ENCODE measurements around the gene GNAO1. TPM values are rescaled to one million over a fixed set of nuclear protein-coding genes. Genes with fewer than 3 reads are reported as not detected.

GNAO1 gene
- total and polyA plus RNA-seq, 2 donors (not counting 1 experiment from before 2014, with no cell fraction given) = 0.13 to 5.1 TPM

DNA sequence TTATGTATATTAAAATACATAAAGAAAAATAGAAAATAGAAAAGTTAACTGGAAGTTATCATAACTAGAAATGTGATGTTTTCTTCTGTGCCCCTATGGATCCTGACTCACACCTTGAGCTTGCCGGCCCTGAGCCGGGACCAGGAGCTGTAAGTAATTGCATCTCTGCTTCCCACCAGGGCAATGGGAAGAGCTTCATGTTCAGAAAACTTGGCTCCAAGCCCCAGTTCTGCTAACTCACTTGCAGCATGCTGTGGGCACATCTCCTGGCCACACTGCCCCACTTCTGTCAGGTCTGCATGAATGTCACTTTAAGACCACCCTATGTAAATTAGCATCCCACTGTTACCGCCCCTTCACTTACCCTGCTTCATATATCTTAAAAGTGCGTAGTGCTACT, 37.2 kb downstream of the GNAO1 start:
- Mint-ChIP-seq H3K4me1 (peaks cover 18% of the 10 kb centered on the region), H3K27me3 (peaks cover 5% of the 10 kb centered on the region), H3K9me3 (ENCODE audit: insufficient read depth) (no peaks in the 10 kb centered on the region), H3K27ac (no peak overlapping the region), H3K4me3 (no peak overlapping the region)
- Histone ChIP-seq H3K36me3 (replicated peaks in 1 of 2; ENCODE audit: control extremely low read depth in 1 of 2, control insufficient read depth in 1 of 2, extremely low read depth in 1 of 2, insufficient read depth in 2 of 2, low read length in 1 of 2) (no peaks in the 10 kb centered on the region), H3K27me3 (replicated peaks in 1 of 4; ENCODE audit: control extremely low read depth in 1 of 4, control insufficient read depth in 3 of 4, insufficient read depth in 4 of 4, low read length in 3 of 4) (no peaks in the 10 kb centered on the region), H3K4me1 (ENCODE audit: control insufficient read depth in 2 of 2, insufficient read depth in 2 of 2, low read length in 2 of 2) (peaks cover 0 to 11% of the 10 kb centered on the region in 2 donors), H3K4me2 (replicated peaks; ENCODE audit: low read depth, low read length, poor library complexity, severe bottlenecking) (no peak overlapping the region), H4K20me1 (ENCODE audit: control insufficient read depth, insufficient read depth, low read length, poor library complexity, severe bottlenecking) (no peaks in the 10 kb centered on the region), H3K9me3 (ENCODE audit: control extremely low read depth in 1 of 3, control insufficient read depth in 2 of 3, insufficient read depth in 1 of 3, low read length in 2 of 3) (no peaks in the 10 kb centered on the region), H3K9ac (ENCODE audit: low read length) (no peak overlapping the region), H3K27ac (ENCODE audit: low read length in 2 of 2) (no peak overlapping the region), H2AFZ (ENCODE audit: insufficient read depth, low read depth, low read length, poor library complexity, severe bottlenecking) (no peak overlapping the region), H3K79me2 (ENCODE audit: control insufficient read depth, insufficient read depth, low read length) (no peaks in the 10 kb centered on the region), H3K4me3 (ENCODE audit: control extremely low read depth in 1 of 5, extremely low read depth in 1 of 5, insufficient read depth in 1 of 5, low read depth in 2 of 5, low read length in 4 of 5) (no peak overlapping the region)
- POLR2A ChIA-PET = no interaction called here
- no peak for DNase-seq
- CTCF ChIA-PET = no interaction called here
- no peak for ATAC-seq (ENCODE audit: low read depth)
- TF ChIP-seq, protein P1, sequence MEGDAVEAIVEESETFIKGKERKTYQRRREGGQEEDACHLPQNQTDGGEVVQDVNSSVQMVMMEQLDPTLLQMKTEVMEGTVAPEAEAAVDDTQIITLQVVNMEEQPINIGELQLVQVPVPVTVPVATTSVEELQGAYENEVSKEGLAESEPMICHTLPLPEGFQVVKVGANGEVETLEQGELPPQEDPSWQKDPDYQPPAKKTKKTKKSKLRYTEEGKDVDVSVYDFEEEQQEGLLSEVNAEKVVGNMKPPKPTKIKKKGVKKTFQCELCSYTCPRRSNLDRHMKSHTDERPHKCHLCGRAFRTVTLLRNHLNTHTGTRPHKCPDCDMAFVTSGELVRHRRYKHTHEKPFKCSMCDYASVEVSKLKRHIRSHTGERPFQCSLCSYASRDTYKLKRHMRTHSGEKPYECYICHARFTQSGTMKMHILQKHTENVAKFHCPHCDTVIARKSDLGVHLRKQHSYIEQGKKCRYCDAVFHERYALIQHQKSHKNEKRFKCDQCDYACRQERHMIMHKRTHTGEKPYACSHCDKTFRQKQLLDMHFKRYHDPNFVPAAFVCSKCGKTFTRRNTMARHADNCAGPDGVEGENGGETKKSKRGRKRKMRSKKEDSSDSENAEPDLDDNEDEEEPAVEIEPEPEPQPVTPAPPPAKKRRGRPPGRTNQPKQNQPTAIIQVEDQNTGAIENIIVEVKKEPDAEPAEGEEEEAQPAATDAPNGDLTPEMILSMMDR (IDR thresholded peaks at IDR 0.05) = no peak
- no peak for TF ChIP-seq EZH2 (IDR thresholded peaks at IDR 0.05; ENCODE audit: borderline replicate concordance, insufficient read depth, low read depth, low read length, poor library complexity, severe bottlenecking)
- 92% methylated on average over 2 of the region's 4 CpGs for WGBS (ENCODE audit: insufficient coverage)
- intact Hi-C loops (cut with micrococcal nuclease) = no loop called here

DNA sequence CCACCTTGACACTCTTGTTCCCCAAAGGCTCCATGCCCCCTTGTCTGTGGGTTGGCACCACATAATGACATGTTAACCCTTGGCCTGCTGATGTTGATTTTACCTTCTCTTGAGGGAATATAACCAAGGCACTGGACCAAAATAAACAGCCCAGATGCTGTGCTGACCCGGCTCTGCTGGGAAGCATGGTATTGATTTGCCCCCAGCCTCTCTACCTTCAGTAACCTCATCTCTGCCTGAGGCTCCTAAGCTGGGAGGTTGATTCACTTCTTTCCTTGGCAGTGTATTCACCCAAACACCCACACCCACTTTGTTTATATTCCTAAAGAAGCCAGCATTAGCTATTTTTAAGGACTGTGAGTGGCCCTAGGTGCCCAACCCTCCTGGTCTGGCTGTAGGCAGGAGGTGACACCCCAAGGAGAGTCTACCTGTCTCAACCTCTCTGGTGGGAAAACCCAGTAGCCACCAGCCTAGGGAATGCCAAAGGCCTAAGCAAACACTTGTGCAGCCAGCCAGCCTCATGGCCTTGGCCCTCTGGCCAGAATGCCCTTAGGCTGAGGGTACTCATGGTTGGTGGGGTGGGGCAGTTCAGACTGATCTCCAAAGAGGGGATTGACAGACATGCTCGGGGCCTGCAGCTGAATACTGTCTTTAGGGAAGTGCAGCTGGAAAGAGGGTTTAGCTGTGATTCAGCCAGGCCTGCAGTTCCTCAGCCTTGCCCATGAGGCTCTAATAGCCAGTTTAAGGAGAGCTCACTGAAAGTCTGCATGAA, 42.7 kb downstream of the GNAO1 start:
- Histone ChIP-seq H3K27ac (ENCODE audit: low read length in 2 of 2) (no peak overlapping the region), H4K20me1 (ENCODE audit: control insufficient read depth, insufficient read depth, low read length, poor library complexity, severe bottlenecking) (no peaks in the 10 kb centered on the region), H3K4me2 (replicated peaks; ENCODE audit: low read depth, low read length, poor library complexity, severe bottlenecking) (no peak overlapping the region), H3K36me3 (replicated peaks in 1 of 2; ENCODE audit: control extremely low read depth in 1 of 2, control insufficient read depth in 1 of 2, extremely low read depth in 1 of 2, insufficient read depth in 2 of 2, low read length in 1 of 2) (no peaks in the 10 kb centered on the region), H3K79me2 (ENCODE audit: control insufficient read depth, insufficient read depth, low read length) (no peaks in the 10 kb centered on the region), H3K4me1 (ENCODE audit: control insufficient read depth in 2 of 2, insufficient read depth in 2 of 2, low read length in 2 of 2) (no peaks in the 10 kb centered on the region), H2AFZ (ENCODE audit: insufficient read depth, low read depth, low read length, poor library complexity, severe bottlenecking) (no peak overlapping the region), H3K9ac (ENCODE audit: low read length) (no peak overlapping the region), H3K9me3 (ENCODE audit: control extremely low read depth in 1 of 3, control insufficient read depth in 2 of 3, insufficient read depth in 1 of 3, low read length in 2 of 3) (no peaks in the 10 kb centered on the region), H3K4me3 (ENCODE audit: control extremely low read depth in 1 of 5, extremely low read depth in 1 of 5, insufficient read depth in 1 of 5, low read depth in 2 of 5, low read length in 4 of 5) (no peak overlapping the region), H3K27me3 (replicated peaks in 1 of 4; ENCODE audit: control extremely low read depth in 1 of 4, control insufficient read depth in 3 of 4, insufficient read depth in 4 of 4, low read length in 3 of 4) (no peaks in the 10 kb centered on the region)
- Mint-ChIP-seq H3K27me3 (peaks cover 11% of the 10 kb centered on the region), H3K9me3 (ENCODE audit: insufficient read depth) (no peaks in the 10 kb centered on the region), H3K27ac (no peak overlapping the region), H3K4me1 (no peaks in the 10 kb centered on the region), H3K4me3 (no peak overlapping the region)
- CTCF ChIA-PET = interaction anchor here (0.6 kb wide), 1 partner anchor 193 kb away, joined by 3 read pairs; no protein-coding TSS in a partner anchor
- DNase-seq = no peak
- POLR2A ChIA-PET = no interaction called here
- ATAC-seq (ENCODE audit: low read depth) = no peak
- 73% methylated on average over 2 of the region's 2 CpGs for WGBS (ENCODE audit: insufficient coverage)
- TF ChIP-seq, protein P1 (IDR thresholded peaks at IDR 0.05) = no peak
- no peak for TF ChIP-seq EZH2 (IDR thresholded peaks at IDR 0.05; ENCODE audit: borderline replicate concordance, insufficient read depth, low read depth, low read length, poor library complexity, severe bottlenecking)
- intact Hi-C loops (cut with micrococcal nuclease) = no loop called here

Measured in B cell (primary cell).